HepG2 (cell line): ENCODE results near the gene RPS6KA5. TPM values are rescaled to one million over a fixed set of nuclear protein-coding genes. Genes with fewer than 3 reads are reported as not detected.

Source experiments
- BCL3 ChIP-seq: sonication (generic); formaldehyde crosslinking; IDR thresholded peaks from 2 replicates; pipeline ENCODE4 v1.5.1; 2020; ENCODE audit warnings: mild to moderate bottlenecking, missing genetic modification reagents, moderate library complexity
- CBX2 ChIP-seq, 2 experiments: fragments of 200-600 bp in 1 of 2; sonication (generic); formaldehyde crosslinking in 1 of 2; IDR thresholded peaks; 2 replicates each; pipeline versions ENCODE4 v1.7.0 to v1.8.1; 2018 to 2022; ENCODE audit warnings: low read depth in 2 of 2, low read length in 1 of 2, mild to moderate bottlenecking in 1 of 2, missing genetic modification reagents in 1 of 2
- ETS1 ChIP-seq: sonication (generic); formaldehyde crosslinking; IDR thresholded peaks from 2 replicates; pipeline ENCODE4 v1.4.0; 2020; ENCODE audit warnings: missing genetic modification reagents
- IRF1 ChIP-seq: sonication (generic); formaldehyde crosslinking; IDR thresholded peaks from 2 replicates; pipeline ENCODE4 v1.4.0; 2020; ENCODE audit warnings: low read depth, mild to moderate bottlenecking, missing genetic modification reagents
- MAX ChIP-seq: IDR thresholded peaks from 2 replicates; pipeline ENCODE4 v1.6.1; 2012; ENCODE audit warnings: inconsistent platforms
- RNF219 ChIP-seq: sonication (generic); formaldehyde crosslinking; IDR thresholded peaks from 2 replicates; pipeline ENCODE4 v1.5.0; 2020; ENCODE audit warnings: mild to moderate bottlenecking, missing genetic modification reagents
- TGIF2 ChIP-seq: IDR thresholded peaks from 2 replicates; pipeline ENCODE4 v1.6.1; 2016; ENCODE audit warnings: control low read depth, missing compliant biosample characterization
- ZBTB8A ChIP-seq: sonication (generic); formaldehyde crosslinking; IDR thresholded peaks from 2 replicates; pipeline ENCODE4 v1.4.0; 2020; ENCODE audit warnings: mild to moderate bottlenecking, low read depth, missing genetic modification reagents, borderline replicate concordance
- ZFP36 ChIP-seq: fragments of 150-350 bp; IDR thresholded peaks from 2 replicates; pipeline ENCODE4 v1.6.1; 2018; ENCODE audit warnings: borderline replicate concordance, low read length, low read depth; ENCODE audit not compliant: partially characterized antibody
- ZMAT3 ChIP-seq: sonication (generic); formaldehyde crosslinking; conservative IDR thresholded peaks from 2 replicates; pipeline ENCODE4 v1.7.0; 2021; ENCODE audit warnings: missing genetic modification reagents
- ZNF337 ChIP-seq: sonication (generic); formaldehyde crosslinking; IDR thresholded peaks from 2 replicates; pipeline ENCODE4 v1.5.1; 2020; ENCODE audit warnings: missing genetic modification reagents, low read depth, mild to moderate bottlenecking, borderline replicate concordance
- ZNF770 ChIP-seq: sonication (generic); formaldehyde crosslinking; IDR thresholded peaks from 2 replicates; pipeline ENCODE4 v1.5.0; 2020; ENCODE audit warnings: mild to moderate bottlenecking, missing genetic modification reagents
- ZNF781 ChIP-seq: sonication (generic); formaldehyde crosslinking; IDR thresholded peaks from 2 replicates; pipeline ENCODE4 v1.5.1; 2020; ENCODE audit warnings: borderline replicate concordance, mild to moderate bottlenecking, missing genetic modification reagents; ENCODE audit errors: not compliant biosample characterization
- ZNF839 ChIP-seq: sonication (generic); formaldehyde crosslinking; IDR thresholded peaks from 2 replicates; pipeline ENCODE4 v1.4.0; 2020; ENCODE audit warnings: missing genetic modification reagents, mild to moderate bottlenecking, borderline replicate concordance
- ZSCAN30 ChIP-seq: sonication (generic); formaldehyde crosslinking; IDR thresholded peaks from 2 replicates; pipeline ENCODE4 v1.5.0; 2020; ENCODE audit warnings: mild to moderate bottlenecking, missing genetic modification reagents
- ZUFSP ChIP-seq: sonication (generic); formaldehyde crosslinking; IDR thresholded peaks from 2 replicates; pipeline ENCODE4 v1.9.0; 2021; ENCODE audit warnings: missing genetic modification reagents, mild to moderate bottlenecking, borderline replicate concordance
- polyA plus RNA-seq, 8 experiments: library from polyadenylated mRNA; depleted of rRNA in 3 of 8; stranded (reverse) in 7 of 8; unstranded in 1 of 8; fragments of >200 nt; fragmentation: Illumina TruSeq in 4 of 8; extraction: Trizol in 4 of 8; gene quantifications; 2 replicates each; pipeline versions ENCODE4 v1.2.1 to v1.2.3, GENCODE V29; 2011 to 2016; ENCODE audit warnings: low read depth in 4 of 8, missing spikeins in 1 of 8, mixed read lengths in 1 of 8; ENCODE audit not compliant: insufficient read depth in 1 of 8
- total RNA-seq, 5 experiments: library from RNA; depleted of rRNA; stranded (reverse); fragments of >200 nt; fragmentation: Illumina TruSeq; extraction: Trizol; gene quantifications; 2 replicates each; pipeline ENCODE4 v1.2.3, GENCODE V29; 2016; ENCODE audit warnings: low read depth in 1 of 5

RPS6KA5 gene
- total and polyA plus RNA-seq, 2 of the 13 experiments (the other 11 are each of a cell fraction or from before 2014, with no cell fraction given) = 0.50 to 0.58 TPM

GRCh38 chr14:90827919-90828610 lies 232.4 kb downstream of the RPS6KA5 start (continued):
- peak; percentile 33; the same call in 1 of the 2 replicates for TF ChIP-seq TGIF2 (CRISPR knock-in tag)
- no peak for TF ChIP-seq CBX2 (IDR thresholded peaks at IDR 0.05; ENCODE audit: low read depth, low read length)
- no peak for TF ChIP-seq CBX2 (CRISPR knock-in tag; IDR thresholded peaks at IDR 0.05; ENCODE audit: low read depth)
- TF ChIP-seq ZMAT3 (CRISPR knock-in tag) = peak; percentile 25; the same call in 1 of the 2 replicates
- TF ChIP-seq ZNF781 = no peak
- TF ChIP-seq BCL3 (CRISPR knock-in tag) = no peak
- no peak for TF ChIP-seq ZBTB8A (CRISPR knock-in tag)
- TF ChIP-seq RNF219 (CRISPR knock-in tag) = no peak
- peak; percentile 82 for TF ChIP-seq MAX
- no peak for TF ChIP-seq IRF1
- TF ChIP-seq ZSCAN30 (CRISPR knock-in tag) = no peak
- TF ChIP-seq ZNF839 (CRISPR knock-in tag) = no peak
- no peak for TF ChIP-seq ZNF337
- no peak for TF ChIP-seq ETS1 (CRISPR knock-in tag)
- TF ChIP-seq ZFP36 = no peak
- no peak for TF ChIP-seq ZNF770 (CRISPR knock-in tag)
- TF ChIP-seq ZUFSP (CRISPR knock-in tag) = no peak
